Fibroblast of lung (primary cell): ENCODE data around the gene SLC25A36.

ENCODE experiments used
- EZH2 ChIP-seq: IDR thresholded peaks from 2 replicates; pipeline ENCODE4 v1.5.1; 2012; ENCODE audit warnings: low read length, control low read depth, mild to moderate bottlenecking; ENCODE audit errors: missing control alignments
- TF ChIP-seq, protein P1 (sequence below), 2 donors: IDR thresholded peaks in 1 of 2; conservative IDR thresholded peaks in 1 of 2; 1 replicate in 1 of 2; 2 replicates in 1 of 2; pipeline ENCODE4 v1.5.1; 2011 to 2012; ENCODE audit warnings: low read length in 2 of 2, control low read depth in 1 of 2, inconsistent platforms in 1 of 2, low read depth in 1 of 2, mild to moderate bottlenecking in 1 of 2

DNA sequence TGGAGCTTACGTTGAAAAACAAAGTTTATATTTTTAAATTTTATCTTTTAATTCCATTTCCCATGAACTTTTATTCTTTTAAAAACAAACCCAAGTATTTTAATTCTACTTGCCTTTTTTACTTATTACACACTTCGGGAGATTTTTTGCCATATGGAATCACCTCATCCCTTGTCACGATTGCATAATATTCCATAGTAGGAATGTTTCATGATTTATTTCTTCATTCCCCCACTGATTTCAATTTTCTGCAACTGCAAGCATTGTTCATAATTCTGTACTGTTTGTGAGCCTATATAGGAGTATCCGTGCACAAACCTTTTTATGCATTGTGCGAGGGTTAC is 574 bp upstream of the SLC25A36 start:
- TF ChIP-seq, protein P1, sequence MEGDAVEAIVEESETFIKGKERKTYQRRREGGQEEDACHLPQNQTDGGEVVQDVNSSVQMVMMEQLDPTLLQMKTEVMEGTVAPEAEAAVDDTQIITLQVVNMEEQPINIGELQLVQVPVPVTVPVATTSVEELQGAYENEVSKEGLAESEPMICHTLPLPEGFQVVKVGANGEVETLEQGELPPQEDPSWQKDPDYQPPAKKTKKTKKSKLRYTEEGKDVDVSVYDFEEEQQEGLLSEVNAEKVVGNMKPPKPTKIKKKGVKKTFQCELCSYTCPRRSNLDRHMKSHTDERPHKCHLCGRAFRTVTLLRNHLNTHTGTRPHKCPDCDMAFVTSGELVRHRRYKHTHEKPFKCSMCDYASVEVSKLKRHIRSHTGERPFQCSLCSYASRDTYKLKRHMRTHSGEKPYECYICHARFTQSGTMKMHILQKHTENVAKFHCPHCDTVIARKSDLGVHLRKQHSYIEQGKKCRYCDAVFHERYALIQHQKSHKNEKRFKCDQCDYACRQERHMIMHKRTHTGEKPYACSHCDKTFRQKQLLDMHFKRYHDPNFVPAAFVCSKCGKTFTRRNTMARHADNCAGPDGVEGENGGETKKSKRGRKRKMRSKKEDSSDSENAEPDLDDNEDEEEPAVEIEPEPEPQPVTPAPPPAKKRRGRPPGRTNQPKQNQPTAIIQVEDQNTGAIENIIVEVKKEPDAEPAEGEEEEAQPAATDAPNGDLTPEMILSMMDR (conservative IDR thresholded peaks at IDR 0.05 in 1 of 2, IDR thresholded peaks at IDR 0.05 in 1 of 2; ENCODE audit: low read depth in 1 of 2, low read length in 2 of 2), result no peak
- no peak for TF ChIP-seq EZH2
